Small intestine (tissue), 7 donors: ENCODE data around the gene KCNQ5. TPM values are rescaled to one million over a fixed set of nuclear protein-coding genes. Genes with fewer than 3 reads are reported as not detected.
"Not testable (repeated sequence)": the region's sequence is repeated elsewhere in the genome, so short reads cannot be mapped to it uniquely, and the experiment has no call there.

Source experiments
- DNase-seq, 2 donors: peaks; one replicate each; pipeline versions ENCODE4 v3.0.0 to v3.0.0-alpha.2; 2013
- FAIRE-seq: peaks from 2 replicates; lab custom pipeline; 2012; peaks lifted over from hg19 to GRCh38; lab: Jason Lieb, UNC
- H3K27ac ChIP-seq, 3 donors: one replicate each; pipeline ENCODE4 v1.5.1; 2013; ENCODE audit warnings: low read length in 2 of 3, mild to moderate bottlenecking in 2 of 3, control low read depth in 1 of 3, inconsistent platforms in 1 of 3, low read depth in 1 of 3, moderate library complexity in 1 of 3
- H3K27me3 ChIP-seq, 3 donors: one replicate each; pipeline ENCODE4 v1.6.1; 2013; ENCODE audit warnings: low read length in 3 of 3, inconsistent platforms in 1 of 3; ENCODE audit not compliant: control insufficient read depth in 3 of 3, insufficient read depth in 3 of 3
- H3K36me3 ChIP-seq, 3 donors: one replicate each; pipeline ENCODE4 v1.6.1; 2013; ENCODE audit warnings: low read length in 3 of 3, inconsistent platforms in 1 of 3, low read depth in 1 of 3, mild to moderate bottlenecking in 1 of 3, moderate library complexity in 1 of 3; ENCODE audit not compliant: control insufficient read depth in 3 of 3, insufficient read depth in 2 of 3
- H3K4me1 ChIP-seq, 3 donors: one replicate each; pipeline ENCODE4 v1.6.1; 2013; ENCODE audit warnings: low read length in 2 of 3, inconsistent platforms in 1 of 3, low read depth in 1 of 3, mild to moderate bottlenecking in 1 of 3, moderate library complexity in 1 of 3; ENCODE audit not compliant: control insufficient read depth in 3 of 3, insufficient read depth in 2 of 3
- H3K4me3 ChIP-seq, 3 donors: one replicate each; pipeline ENCODE4 v1.5.1; 2013; ENCODE audit warnings: low read length in 3 of 3, control low read depth in 1 of 3, inconsistent platforms in 1 of 3, low read depth in 1 of 3, mild to moderate bottlenecking in 1 of 3, moderate library complexity in 1 of 3
- H3K9me3 ChIP-seq, 2 donors: one replicate each; pipeline ENCODE4 v1.6.1; 2013; ENCODE audit warnings: low read depth in 1 of 2, low read length in 1 of 2; ENCODE audit not compliant: control insufficient read depth in 2 of 2, insufficient read depth in 1 of 2
- WGBS, 3 donors: extraction: QIAGEN DNeasy Blood & Tissue Kit; methylation state at CpG; one replicate each; pipeline ENCODE4 v1.1.7; 2013; 5-methylcytosine and 5-hydroxymethylcytosine counted together
- polyA plus RNA-seq, 4 donors: library from polyadenylated mRNA; stranded (reverse) in 3 of 4; unstranded in 1 of 4; fragments of 200-250 nt in 3 of 4; fragments of 120-200 nt in 1 of 4; gene quantifications; one replicate each; pipeline versions ENCODE4 v1.2.1 to v1.2.3, GENCODE V29; 2013
- donor health status: healthy with polysubstance abuse.
- donor health status: control.
- donor health status: control.
- donor health status: Bipolar disorder and iron deficiency.
- donor health status: healthy.

The KCNQ5 gene
- polyA plus RNA-seq, 4 donors: 0.27 to 0.92 TPM; not detected in 2

GRCh38 chr6:72977114-72977513 is 355.2 kb downstream of the KCNQ5 start:
- DNase-seq: no peak
- Histone ChIP-seq H3K27ac (no peak overlapping the region), H3K4me1 (no peaks in the 10 kb centered on the region), H3K36me3 (no peaks in the 10 kb centered on the region), H3K4me3 (no peak overlapping the region), H3K27me3 (no peaks in the 10 kb centered on the region), H3K9me3 (no peaks in the 10 kb centered on the region)
- whole genome bisulfite sequencing, 3 donors: 41 to 63% (median 63%) methylated on average over 1 of the region's 1 CpG
- no peak for FAIRE-seq

GRCh38 chr6:72978808-72979207 is 356.9 kb downstream of the KCNQ5 start:
- WGBS, 3 donors: 89 to 93% (median 90%) methylated on average over 3 of the region's 3 CpGs
- FAIRE-seq: not testable (repeated sequence)

GRCh38 chr6:72984189-72984831 is 362.4 kb downstream of the KCNQ5 start:
- not testable (repeated sequence) for H3K4me1 ChIP-seq, FAIRE-seq, H3K27me3 ChIP-seq, H3K27ac ChIP-seq, H3K4me3 ChIP-seq, H3K36me3 ChIP-seq, DNase-seq
- WGBS, 3 donors: 63 to 79% (median 77%) methylated on average over 12 to 13 of the region's 13 CpGs
- H3K9me3 ChIP-seq: peaks cover 0 to 17% of the 10 kb centered on the region in 2 donors

More at GRCh38 chr6:72978808-72979207, 356.9 kb downstream of the KCNQ5 start:
- H3K9me3 ChIP-seq, DNase-seq, H3K27ac ChIP-seq, H3K36me3 ChIP-seq, H3K4me3 ChIP-seq, H3K27me3 ChIP-seq, H3K4me1 ChIP-seq: not testable (repeated sequence)

DNA sequence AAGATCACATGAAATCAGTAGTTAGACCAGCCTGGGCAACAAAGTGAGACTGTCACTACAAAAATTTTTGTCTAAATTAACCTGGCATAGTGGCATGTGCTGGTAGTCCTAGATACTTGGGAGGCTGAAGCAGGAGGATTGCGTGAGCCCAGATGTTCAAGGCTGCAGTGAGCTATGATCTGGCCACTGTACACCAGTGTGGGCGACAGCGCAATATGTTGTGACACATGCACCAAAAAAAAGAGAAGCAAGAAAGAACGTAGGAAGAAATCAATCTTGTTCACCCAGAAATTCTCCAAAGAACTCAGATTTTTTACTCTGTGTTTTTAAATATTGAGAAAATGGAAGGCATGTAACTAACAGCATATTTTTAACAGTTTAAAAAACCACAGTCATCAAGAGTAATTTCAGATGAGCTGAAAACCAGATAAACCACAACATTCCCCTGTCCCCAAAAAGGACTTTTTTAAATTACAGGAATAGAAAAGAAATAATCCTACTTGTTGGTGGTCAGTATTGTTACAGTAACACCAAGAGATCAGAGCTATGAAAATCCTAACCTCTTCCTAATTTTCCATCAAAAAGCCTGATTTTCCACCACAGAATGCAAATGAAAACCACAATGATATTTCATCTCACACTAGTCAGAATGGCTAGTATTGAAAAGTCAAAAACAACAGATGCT is 363.3 kb downstream of the KCNQ5 start:
- no peak overlapping the region for H3K27ac ChIP-seq
- H3K4me1 ChIP-seq: no peaks in the 10 kb centered on the region
- H3K9me3 ChIP-seq: peaks cover 0 to 17% of the 10 kb centered on the region in 2 donors
- WGBS, 3 donors: 86 to 89% (median 87%) methylated on average over 4 of the region's 4 CpGs
- H3K27me3 ChIP-seq: no peaks in the 10 kb centered on the region
- no peaks in the 10 kb centered on the region for H3K36me3 ChIP-seq
- H3K4me3 ChIP-seq: no peak overlapping the region
- FAIRE-seq: no peak
- DNase-seq: no peak

DNA sequence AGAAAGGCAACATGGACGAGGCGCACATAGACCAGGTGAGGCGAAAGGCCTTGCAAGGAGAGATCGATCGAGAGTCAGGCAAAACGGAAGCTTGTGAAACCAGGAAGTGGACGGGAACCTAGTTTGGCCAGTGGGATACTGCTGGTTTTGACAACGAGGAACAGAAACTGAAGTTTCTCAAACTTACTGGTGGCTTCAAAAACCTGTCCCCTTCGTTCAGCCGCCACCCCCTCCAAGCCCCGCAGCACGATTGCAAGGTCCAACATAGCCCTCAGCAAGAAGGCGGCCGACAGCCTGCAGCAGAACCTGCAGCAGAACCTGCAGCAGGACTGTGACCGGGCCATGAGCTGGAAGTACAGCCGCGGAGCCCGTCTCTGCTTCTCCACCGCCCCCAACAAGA is 365.4 kb downstream of the KCNQ5 start:
- FAIRE-seq (no peak), DNase-seq (no peak)
- H3K36me3 ChIP-seq: no peaks in the 10 kb centered on the region
- H3K9me3 ChIP-seq: peaks cover 0 to 17% of the 10 kb centered on the region in 2 donors
- H3K27me3 ChIP-seq: no peaks in the 10 kb centered on the region
- no peaks in the 10 kb centered on the region for H3K4me1 ChIP-seq
- 87 to 88% (median 87%) methylated on average over 18 to 19 of the region's 19 CpGs for WGBS, 3 donors
- no peak overlapping the region for H3K27ac ChIP-seq
- no peak overlapping the region for H3K4me3 ChIP-seq

DNA sequence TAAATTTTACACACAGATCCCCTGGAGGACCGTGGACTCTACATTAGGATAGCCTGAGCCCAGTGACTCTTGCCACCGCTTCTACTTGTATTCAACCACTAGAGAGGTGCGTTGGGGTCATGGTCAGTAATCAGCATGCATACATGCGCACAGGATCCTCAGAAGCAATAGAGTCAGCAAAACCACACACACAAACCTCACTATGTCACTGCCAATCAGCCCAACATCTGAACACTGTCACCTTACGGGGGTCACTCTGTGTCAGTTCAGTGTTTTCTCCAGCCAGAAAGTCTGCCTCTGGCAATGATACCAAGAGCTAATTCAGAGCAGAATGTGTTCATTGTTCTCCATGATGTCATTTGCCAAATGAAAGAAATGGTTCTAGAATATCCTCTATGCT is 378.1 kb downstream of the KCNQ5 start:
- 80 to 90% (median 83%) methylated on average over 5 of the region's 5 CpGs for WGBS, 3 donors
- no peak overlapping the region for H3K27ac ChIP-seq
- FAIRE-seq (no peak), DNase-seq (no peak)
- H3K27me3 ChIP-seq: no peaks in the 10 kb centered on the region
- no peak overlapping the region for H3K4me3 ChIP-seq
- H3K36me3 ChIP-seq: no peaks in the 10 kb centered on the region
- no peaks in the 10 kb centered on the region for H3K4me1 ChIP-seq
- no peaks in the 10 kb centered on the region for H3K9me3 ChIP-seq

GRCh38 chr6:73000460-73000859 is 378.6 kb downstream of the KCNQ5 start:
- 80 to 84% (median 82%) methylated on average over 3 of the region's 3 CpGs for WGBS, 3 donors
- Histone ChIP-seq H3K4me1 (no peaks in the 10 kb centered on the region), H3K27ac (no peak overlapping the region), H3K36me3 (no peaks in the 10 kb centered on the region), H3K27me3 (no peaks in the 10 kb centered on the region), H3K4me3 (no peak overlapping the region), H3K9me3 (no peaks in the 10 kb centered on the region)
- DNase-seq: no peak
- FAIRE-seq: no peak

- Histone ChIP-seq H3K4me1 (no peaks in the 10 kb centered on the region), H3K36me3 (no peaks in the 10 kb centered on the region), H3K27me3 (no peaks in the 10 kb centered on the region), H3K9me3 (no peaks in the 10 kb centered on the region), H3K27ac (no peak overlapping the region), H3K4me3 (no peak overlapping the region)
- FAIRE-seq: no peak
- no peak for DNase-seq
Observed at GRCh38 chr6:73002588-73002987, 380.7 kb downstream of the KCNQ5 start.
